ENCODE measurements around the gene CCDC171.

Gene CCDC171

DNA sequence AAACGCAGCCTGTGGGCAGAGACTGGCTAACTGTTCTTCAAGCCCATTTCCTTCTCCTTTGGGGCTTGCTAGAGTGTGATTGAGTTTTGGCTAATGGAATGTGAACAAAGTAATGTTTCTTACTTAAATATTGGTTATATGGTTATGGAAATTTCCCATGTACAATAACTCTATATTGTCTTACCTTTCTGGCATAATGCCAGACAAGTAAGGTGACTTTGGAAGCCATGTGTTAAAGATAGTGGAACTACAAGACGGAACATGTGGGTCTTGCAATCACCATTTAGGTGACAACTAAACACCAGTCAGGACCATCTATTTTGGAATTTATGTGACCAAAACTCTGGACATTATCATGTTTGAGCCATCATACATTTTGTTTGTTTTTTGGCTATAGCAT is 260.2 kb downstream of the CCDC171 start:
- H2BK5ac ChIP-seq (ENCODE audit: low read depth, low read length, poor library complexity): no peak overlapping the region
- H3K9ac ChIP-seq (ENCODE audit: low read length): no peak overlapping the region
- peaks cover 5% of the 10 kb centered on the region for H3K9me3 ChIP-seq (ENCODE audit: insufficient read depth, low read depth, low read length)
- H3K36me3 ChIP-seq (ENCODE audit: control insufficient read depth in 1 of 2, insufficient read depth in 2 of 2, low read length in 2 of 2): no peaks in the 10 kb centered on the region
- no peak for DNase-seq
- H3K23ac ChIP-seq (ENCODE audit: low read length): no peak overlapping the region
- no peak overlapping the region for H4K8ac ChIP-seq (ENCODE audit: low read depth, low read length)
- no peaks in the 10 kb centered on the region for H3K79me1 ChIP-seq (ENCODE audit: low read length)
- no peak overlapping the region for H3K4ac ChIP-seq (ENCODE audit: low read depth, low read length)
- no peak overlapping the region for H2BK12ac ChIP-seq (ENCODE audit: low read length)
- no peak overlapping the region for H3K27ac ChIP-seq (ENCODE audit: low read depth, low read length)
- H4K91ac ChIP-seq (ENCODE audit: low read depth, low read length): no peak overlapping the region
- H3K18ac ChIP-seq (ENCODE audit: low read length): no peak overlapping the region
- H2BK120ac ChIP-seq (ENCODE audit: insufficient read depth, low read length, poor library complexity): no peak overlapping the region
- H2AFZ ChIP-seq (ENCODE audit: insufficient read depth, low read length, poor library complexity): no peak overlapping the region
- H3K4me2 ChIP-seq (ENCODE audit: low read length): no peak overlapping the region
- H4K12ac ChIP-seq (ENCODE audit: low read depth, low read length): no peak overlapping the region
- WGBS (ENCODE audit: extremely low coverage, insufficient coverage, insufficient read length): no CpG with 5 or more reads among the region's 2 CpGs
- H3K27me3 ChIP-seq (ENCODE audit: insufficient read depth, low read length): no peaks in the 10 kb centered on the region
- H3K4me3 ChIP-seq (ENCODE audit: low read depth, low read length): no peak overlapping the region
- no peak overlapping the region for H3K14ac ChIP-seq (ENCODE audit: low read length)
- H3K4me1 ChIP-seq (ENCODE audit: control insufficient read depth in 1 of 2, insufficient read depth in 2 of 2, low read length in 2 of 2): no peaks in the 10 kb centered on the region
- no peaks in the 10 kb centered on the region for H3K79me2 ChIP-seq (ENCODE audit: control insufficient read depth, insufficient read depth, low read length, poor library complexity)
- H2AK5ac ChIP-seq (ENCODE audit: low read length): no peak overlapping the region

GRCh38 chr9:15824310-15824709 is 271.5 kb downstream of the CCDC171 start:
- Histone ChIP-seq H4K91ac (ENCODE audit: low read depth, low read length) (no peak overlapping the region), H3K27me3 (ENCODE audit: insufficient read depth, low read length) (no peaks in the 10 kb centered on the region), H3K27ac (ENCODE audit: low read depth, low read length) (no peak overlapping the region), H3K79me1 (ENCODE audit: low read length) (no peaks in the 10 kb centered on the region), H3K4me2 (ENCODE audit: low read length) (no peak overlapping the region), H2BK5ac (ENCODE audit: low read depth, low read length, poor library complexity) (no peak overlapping the region), H2BK120ac (ENCODE audit: insufficient read depth, low read length, poor library complexity) (no peak overlapping the region), H4K12ac (ENCODE audit: low read depth, low read length) (no peak overlapping the region), H3K23ac (ENCODE audit: low read length) (no peak overlapping the region), H3K9ac (ENCODE audit: low read length) (no peak overlapping the region), H3K14ac (ENCODE audit: low read length) (no peak overlapping the region), H3K4me3 (ENCODE audit: low read depth, low read length) (no peak overlapping the region), H3K9me3 (ENCODE audit: insufficient read depth, low read depth, low read length) (no peaks in the 10 kb centered on the region), H4K8ac (ENCODE audit: low read depth, low read length) (no peak overlapping the region), H3K36me3 (ENCODE audit: control insufficient read depth in 1 of 2, insufficient read depth in 2 of 2, low read length in 2 of 2) (no peaks in the 10 kb centered on the region), H2AK5ac (ENCODE audit: low read length) (no peak overlapping the region), H2BK12ac (ENCODE audit: low read length) (no peak overlapping the region), H3K4ac (ENCODE audit: low read depth, low read length) (no peak overlapping the region), H3K4me1 (ENCODE audit: control insufficient read depth in 1 of 2, insufficient read depth in 2 of 2, low read length in 2 of 2) (no peaks in the 10 kb centered on the region), H2AFZ (ENCODE audit: insufficient read depth, low read length, poor library complexity) (no peak overlapping the region), H3K79me2 (ENCODE audit: control insufficient read depth, insufficient read depth, low read length, poor library complexity) (no peaks in the 10 kb centered on the region), H3K18ac (ENCODE audit: low read length) (no peak overlapping the region)
- no CpG with 5 or more reads among the region's 4 CpGs for WGBS (ENCODE audit: extremely low coverage, insufficient coverage, insufficient read length)
- no peak for DNase-seq

DNA sequence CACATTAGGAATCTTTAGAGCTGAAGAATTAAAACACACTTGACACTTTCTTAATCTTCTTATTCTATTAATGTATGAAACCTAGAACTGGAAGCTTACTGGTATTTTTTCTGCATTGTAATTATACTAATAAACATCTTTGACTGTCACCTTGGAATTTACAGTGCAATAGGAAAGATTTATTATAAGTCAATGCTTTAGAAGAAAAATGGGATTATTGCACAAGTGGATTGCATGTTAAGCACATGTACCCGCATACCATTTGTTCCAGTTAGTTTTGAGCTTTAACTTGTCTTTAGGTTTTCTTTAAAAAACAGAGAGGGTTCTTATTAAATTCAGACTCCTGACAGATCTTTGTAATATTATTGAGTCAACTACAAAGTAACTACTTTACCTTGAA is 278.5 kb downstream of the CCDC171 start:
- Histone ChIP-seq H3K4me2 (ENCODE audit: low read length) (no peak overlapping the region), H4K12ac (ENCODE audit: low read depth, low read length) (no peak overlapping the region), H2AK5ac (ENCODE audit: low read length) (no peak overlapping the region), H3K4me3 (ENCODE audit: low read depth, low read length) (no peak overlapping the region), H3K23ac (ENCODE audit: low read length) (no peak overlapping the region), H3K27me3 (ENCODE audit: insufficient read depth, low read length) (no peaks in the 10 kb centered on the region), H2AFZ (ENCODE audit: insufficient read depth, low read length, poor library complexity) (no peak overlapping the region), H2BK120ac (ENCODE audit: insufficient read depth, low read length, poor library complexity) (no peak overlapping the region), H3K36me3 (ENCODE audit: control insufficient read depth in 1 of 2, insufficient read depth in 2 of 2, low read length in 2 of 2) (no peaks in the 10 kb centered on the region), H3K9me3 (ENCODE audit: insufficient read depth, low read depth, low read length) (no peaks in the 10 kb centered on the region), H3K4ac (ENCODE audit: low read depth, low read length) (no peak overlapping the region), H2BK12ac (ENCODE audit: low read length) (no peak overlapping the region), H3K27ac (ENCODE audit: low read depth, low read length) (no peak overlapping the region), H4K8ac (ENCODE audit: low read depth, low read length) (no peak overlapping the region), H3K9ac (ENCODE audit: low read length) (no peak overlapping the region), H3K18ac (ENCODE audit: low read length) (no peak overlapping the region), H3K79me1 (ENCODE audit: low read length) (no peaks in the 10 kb centered on the region), H2BK5ac (ENCODE audit: low read depth, low read length, poor library complexity) (no peak overlapping the region), H3K4me1 (ENCODE audit: control insufficient read depth in 1 of 2, insufficient read depth in 2 of 2, low read length in 2 of 2) (no peaks in the 10 kb centered on the region), H3K14ac (ENCODE audit: low read length) (no peak overlapping the region), H3K79me2 (ENCODE audit: control insufficient read depth, insufficient read depth, low read length, poor library complexity) (no peaks in the 10 kb centered on the region), H4K91ac (ENCODE audit: low read depth, low read length) (no peak overlapping the region)
- no CpG with 5 or more reads among the region's 1 CpG for WGBS (ENCODE audit: extremely low coverage, insufficient coverage, insufficient read length)
- no peak for DNase-seq

DNA sequence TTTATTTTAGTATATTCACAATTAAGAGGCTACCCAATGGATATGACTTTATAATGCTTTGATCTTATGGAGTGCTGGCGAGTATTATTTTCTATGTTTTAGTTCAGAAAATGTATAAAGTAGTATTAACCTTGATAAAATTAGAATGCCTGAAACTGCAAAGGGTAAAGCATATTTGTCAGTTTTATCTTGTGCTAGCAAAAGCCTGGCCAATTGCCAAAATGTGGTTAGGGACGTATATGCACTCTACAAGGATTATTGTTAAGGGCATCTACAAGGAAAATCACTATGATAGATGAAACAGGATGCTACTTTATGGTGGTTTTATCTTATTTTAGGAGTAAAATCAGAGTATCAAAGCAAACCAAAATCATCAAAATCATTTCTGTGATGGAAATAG is 281.7 kb downstream of the CCDC171 start:
- H4K8ac ChIP-seq (ENCODE audit: low read depth, low read length): no peak overlapping the region
- no peak overlapping the region for H2BK12ac ChIP-seq (ENCODE audit: low read length)
- no peak overlapping the region for H3K14ac ChIP-seq (ENCODE audit: low read length)
- H3K4ac ChIP-seq (ENCODE audit: low read depth, low read length): no peak overlapping the region
- H3K4me2 ChIP-seq (ENCODE audit: low read length): no peak overlapping the region
- no peak overlapping the region for H3K18ac ChIP-seq (ENCODE audit: low read length)
- H2BK120ac ChIP-seq (ENCODE audit: insufficient read depth, low read length, poor library complexity): no peak overlapping the region
- no peaks in the 10 kb centered on the region for H3K79me1 ChIP-seq (ENCODE audit: low read length)
- no peak overlapping the region for H3K9ac ChIP-seq (ENCODE audit: low read length)
- WGBS (ENCODE audit: extremely low coverage, insufficient coverage, insufficient read length): no CpG with 5 or more reads among the region's 2 CpGs
- H4K12ac ChIP-seq (ENCODE audit: low read depth, low read length): no peak overlapping the region
- no peak overlapping the region for H2AK5ac ChIP-seq (ENCODE audit: low read length)
- no peak overlapping the region for H3K27ac ChIP-seq (ENCODE audit: low read depth, low read length)
- H3K4me1 ChIP-seq (ENCODE audit: control insufficient read depth in 1 of 2, insufficient read depth in 2 of 2, low read length in 2 of 2): no peaks in the 10 kb centered on the region
- no peaks in the 10 kb centered on the region for H3K9me3 ChIP-seq (ENCODE audit: insufficient read depth, low read depth, low read length)
- no peak overlapping the region for H2BK5ac ChIP-seq (ENCODE audit: low read depth, low read length, poor library complexity)
- no peak overlapping the region for H2AFZ ChIP-seq (ENCODE audit: insufficient read depth, low read length, poor library complexity)
- H3K27me3 ChIP-seq (ENCODE audit: insufficient read depth, low read length): no peaks in the 10 kb centered on the region
- no peaks in the 10 kb centered on the region for H3K36me3 ChIP-seq (ENCODE audit: control insufficient read depth in 1 of 2, insufficient read depth in 2 of 2, low read length in 2 of 2)
- DNase-seq: no peak
- H3K23ac ChIP-seq (ENCODE audit: low read length): no peak overlapping the region
- H3K79me2 ChIP-seq (ENCODE audit: control insufficient read depth, insufficient read depth, low read length, poor library complexity): no peaks in the 10 kb centered on the region
- no peak overlapping the region for H4K91ac ChIP-seq (ENCODE audit: low read depth, low read length)
- no peak overlapping the region for H3K4me3 ChIP-seq (ENCODE audit: low read depth, low read length)
